ENCODE results near the gene TMEM130.

DNA sequence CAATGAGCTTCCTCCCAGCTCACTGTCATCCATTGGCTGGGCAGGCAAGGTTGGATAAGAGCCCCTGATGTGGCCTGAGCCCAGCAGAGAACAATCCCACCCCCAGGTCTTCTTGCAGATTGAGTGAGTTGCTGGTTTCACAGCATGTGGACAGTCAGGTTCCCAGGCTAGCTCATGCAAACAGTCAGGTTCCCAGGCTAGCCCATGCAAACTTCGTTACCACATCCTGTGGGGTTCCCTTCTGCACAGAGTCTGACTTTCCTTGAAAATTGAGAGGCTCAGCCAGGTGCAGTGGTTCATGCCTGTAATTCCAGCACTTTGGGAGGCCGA is 67.1 kb downstream of the TMEM130 start:
- TF ChIP-seq, protein P1, sequence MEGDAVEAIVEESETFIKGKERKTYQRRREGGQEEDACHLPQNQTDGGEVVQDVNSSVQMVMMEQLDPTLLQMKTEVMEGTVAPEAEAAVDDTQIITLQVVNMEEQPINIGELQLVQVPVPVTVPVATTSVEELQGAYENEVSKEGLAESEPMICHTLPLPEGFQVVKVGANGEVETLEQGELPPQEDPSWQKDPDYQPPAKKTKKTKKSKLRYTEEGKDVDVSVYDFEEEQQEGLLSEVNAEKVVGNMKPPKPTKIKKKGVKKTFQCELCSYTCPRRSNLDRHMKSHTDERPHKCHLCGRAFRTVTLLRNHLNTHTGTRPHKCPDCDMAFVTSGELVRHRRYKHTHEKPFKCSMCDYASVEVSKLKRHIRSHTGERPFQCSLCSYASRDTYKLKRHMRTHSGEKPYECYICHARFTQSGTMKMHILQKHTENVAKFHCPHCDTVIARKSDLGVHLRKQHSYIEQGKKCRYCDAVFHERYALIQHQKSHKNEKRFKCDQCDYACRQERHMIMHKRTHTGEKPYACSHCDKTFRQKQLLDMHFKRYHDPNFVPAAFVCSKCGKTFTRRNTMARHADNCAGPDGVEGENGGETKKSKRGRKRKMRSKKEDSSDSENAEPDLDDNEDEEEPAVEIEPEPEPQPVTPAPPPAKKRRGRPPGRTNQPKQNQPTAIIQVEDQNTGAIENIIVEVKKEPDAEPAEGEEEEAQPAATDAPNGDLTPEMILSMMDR (optimal IDR thresholded peaks at IDR 0.05 in 1 of 3, IDR thresholded peaks at IDR 0.05 in 1 of 3, conservative IDR thresholded peaks at IDR 0.05 in 1 of 3; ENCODE audit: extremely low read depth in 1 of 3, insufficient read depth in 2 of 3, low read length in 3 of 3) = no peak
- TF ChIP-seq EZH2 (IDR thresholded peaks at IDR 0.05; ENCODE audit: low read length) = no peak
